Muscle of leg (tissue), 11 donors: ENCODE results near the gene SEC14L1. TPM values are rescaled to one million over a fixed set of nuclear protein-coding genes. Genes with fewer than 3 reads are reported as not detected.

Experiments used
- DNase-seq: peaks from one replicate; pipeline ENCODE4 v3.0.0; 2013
- H3K27ac ChIP-seq: one replicate; pipeline ENCODE4 v1.5.1; 2013; ENCODE audit warnings: mild to moderate bottlenecking, low read length, control low read depth
- H3K27me3 ChIP-seq: one replicate; pipeline ENCODE4 v1.6.1; 2013; ENCODE audit warnings: low read length; ENCODE audit not compliant: control insufficient read depth, insufficient read depth
- H3K36me3 ChIP-seq: one replicate; pipeline ENCODE4 v1.6.1; 2013; ENCODE audit warnings: low read length; ENCODE audit not compliant: control insufficient read depth, insufficient read depth
- H3K4me1 ChIP-seq: one replicate; pipeline ENCODE4 v1.6.1; 2013; ENCODE audit warnings: low read length; ENCODE audit not compliant: control insufficient read depth, insufficient read depth
- H3K4me3 ChIP-seq: one replicate; pipeline ENCODE4 v1.5.1; 2013; ENCODE audit warnings: low read length, control low read depth
- H3K9me3 ChIP-seq: replicated peaks from 2 replicates; pipeline ENCODE4 v1.6.1; 2013; ENCODE audit warnings: low read depth, low read length; ENCODE audit not compliant: control insufficient read depth
- WGBS: methylation state at CpG from one replicate; pipeline ENCODE4 v1.1.5; 2013; ENCODE audit warnings: missing lambda C conversion rate; ENCODE audit not compliant: insufficient coverage; 5-methylcytosine and 5-hydroxymethylcytosine counted together
- polyA plus RNA-seq, 8 donors: library from polyadenylated mRNA; unstranded; fragments of 120-200 nt; gene quantifications; one replicate each; pipeline versions ENCODE4 v1.2.1 to v1.2.3, GENCODE V29; 2013; ENCODE audit warnings: inconsistent platforms in 1 of 8, low replicate concordance in 1 of 8; ENCODE audit not compliant: insufficient read length in 8 of 8, insufficient read depth in 1 of 8
- total RNA-seq: library from RNA; stranded (reverse); fragments of 120-200 nt; gene quantifications from one replicate; pipeline ENCODE4 v1.2.4, GENCODE V29; 2013

Gene SEC14L1
- total and polyA plus RNA-seq, 9 donors, result 41.3 to 93.4 (median 82.4) TPM

- WGBS, result 78% methylated on average over 11 of the region's 11 CpGs
- H3K27ac ChIP-seq, result no peak overlapping the region
- no peak for DNase-seq
Measured at GRCh38 chr17:77217566-77217965, 76.8 kb downstream of the SEC14L1 start.

DNA sequence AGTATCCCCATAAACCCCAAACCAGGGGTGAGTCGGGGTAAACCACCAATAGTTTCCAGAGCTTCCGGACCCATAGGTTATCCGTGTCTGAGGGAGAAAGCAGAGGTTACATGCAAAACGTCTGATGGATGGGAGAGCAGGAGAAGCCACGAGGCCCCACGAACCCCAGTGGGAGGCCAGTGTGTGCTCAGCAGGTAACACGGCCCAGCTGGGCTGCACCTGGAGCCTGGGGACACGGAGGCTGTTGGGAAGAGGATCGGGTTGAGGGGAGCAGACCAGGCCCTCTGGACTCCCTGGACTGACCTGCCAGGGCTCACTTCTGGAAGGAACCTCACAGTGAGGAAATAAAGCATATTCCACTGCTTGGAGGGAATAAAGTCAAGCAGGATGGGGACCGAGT lies 78.1 kb downstream of the SEC14L1 start:
- WGBS, result 71% methylated on average over 10 of the region's 10 CpGs
- Histone ChIP-seq H3K27me3 (no peaks in the 10 kb centered on the region), H3K4me3 (no peak overlapping the region), H3K4me1 (peaks cover 16% of the 10 kb centered on the region), H3K9me3 (no peaks in the 10 kb centered on the region), H3K36me3 (peaks cover 47% of the 10 kb centered on the region), H3K27ac (no peak overlapping the region)
- no peak for DNase-seq

More at GRCh38 chr17:77217566-77217965, 76.8 kb downstream of the SEC14L1 start:
- H3K4me3 ChIP-seq, result no peak overlapping the region
- peaks cover 28% of the 10 kb centered on the region for H3K4me1 ChIP-seq
- no peaks in the 10 kb centered on the region for H3K27me3 ChIP-seq
- H3K9me3 ChIP-seq, result no peaks in the 10 kb centered on the region
- peaks cover 61% of the 10 kb centered on the region for H3K36me3 ChIP-seq

GRCh38 chr17:77222356-77222755 lies 81.6 kb downstream of the SEC14L1 start:
- Histone ChIP-seq H3K27me3 (no peaks in the 10 kb centered on the region), H3K9me3 (no peaks in the 10 kb centered on the region), H3K4me1 (peaks cover under 1% of the 10 kb centered on the region), H3K4me3 (no peak overlapping the region), H3K27ac (no peak overlapping the region), H3K36me3 (peaks cover 20% of the 10 kb centered on the region)
- WGBS, result 80% methylated on average over 3 of the region's 7 CpGs
- no peak for DNase-seq

- no peaks in the 10 kb centered on the region for H3K27me3 ChIP-seq
- H3K4me3 ChIP-seq, result no peak overlapping the region
- peaks cover 12% of the 10 kb centered on the region for H3K4me1 ChIP-seq
- H3K9me3 ChIP-seq, result no peaks in the 10 kb centered on the region
- DNase-seq, result no peak
- peak overlapping the region; percentile 40 for H3K27ac ChIP-seq
- peaks cover 7% of the 10 kb centered on the region for H3K36me3 ChIP-seq
- 78% methylated on average over 19 of the region's 26 CpGs for WGBS
Measured at GRCh38 chr17:77223642-77224420, 83.1 kb downstream of the SEC14L1 start.

DNA sequence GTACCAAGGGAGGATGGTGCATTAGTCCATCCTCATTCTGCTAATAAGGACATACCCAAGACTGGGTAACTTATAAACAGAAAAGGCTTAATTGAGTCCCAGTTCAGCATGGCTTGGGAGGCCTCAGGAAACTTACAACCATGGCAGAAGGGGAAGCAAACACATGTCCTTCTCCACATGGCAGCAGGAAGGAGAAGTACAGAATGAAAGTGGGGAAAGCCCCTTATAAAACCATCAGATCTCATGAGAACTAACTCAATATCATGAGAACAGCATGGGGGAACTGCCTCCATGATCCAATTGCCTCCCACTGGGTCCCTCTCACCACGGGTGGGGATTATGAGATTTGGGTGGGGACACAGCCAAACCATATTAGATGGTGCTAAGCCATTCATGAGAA lies 84.5 kb downstream of the SEC14L1 start:
- H3K27ac ChIP-seq, result no peak overlapping the region

DNA sequence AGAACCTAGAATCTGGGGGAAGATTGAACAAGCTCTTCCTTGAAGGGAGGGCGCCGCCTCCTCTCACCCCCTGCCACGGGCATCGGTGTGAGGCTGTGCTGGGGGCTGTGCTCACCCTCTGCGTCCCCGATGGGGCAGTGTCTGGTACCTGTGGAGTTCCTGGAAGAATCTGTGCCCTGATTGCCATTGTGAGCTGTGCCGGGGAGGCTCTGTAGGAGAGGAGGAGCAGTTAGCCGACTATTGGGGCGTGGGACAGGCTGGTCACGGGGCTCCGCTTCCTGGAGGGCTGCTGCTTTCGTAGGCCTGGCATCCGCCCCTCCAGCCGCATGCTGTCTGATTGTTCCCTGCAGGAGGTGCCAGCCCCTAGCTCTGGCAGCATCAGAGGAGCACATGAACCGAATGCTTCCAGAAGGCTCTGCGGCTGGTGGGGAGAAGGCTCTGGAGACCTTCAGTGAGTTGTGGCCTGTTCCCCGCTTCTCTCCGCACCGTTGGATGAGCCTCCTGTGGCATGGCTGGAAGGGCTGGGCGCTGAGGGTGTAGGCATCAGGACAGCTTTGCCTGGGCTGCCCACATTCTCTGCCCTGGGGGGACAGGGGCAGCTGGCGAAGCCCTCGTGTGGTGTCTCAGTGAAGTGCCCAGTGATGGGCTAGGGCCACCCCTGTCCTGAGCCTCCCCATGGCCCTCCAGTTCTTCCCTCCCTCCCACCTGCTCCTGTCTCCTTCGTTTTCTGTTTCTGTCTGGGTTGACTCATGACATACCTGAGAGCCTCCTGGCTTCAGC lies 86.9 kb downstream of the SEC14L1 start:
- DNase-seq, result no peak
- 80% methylated on average over 19 of the region's 23 CpGs for WGBS
- Histone ChIP-seq H3K27me3 (no peaks in the 10 kb centered on the region), H3K9me3 (no peaks in the 10 kb centered on the region), H3K36me3 (no peaks in the 10 kb centered on the region), H3K4me1 (peaks cover 12% of the 10 kb centered on the region), H3K4me3 (no peak overlapping the region), H3K27ac (peak overlapping the region; percentile 31)

More for the DNA sequence above, 84.5 kb downstream of the SEC14L1 start:
- H3K9me3 ChIP-seq, result no peaks in the 10 kb centered on the region
- no peak overlapping the region for H3K4me3 ChIP-seq
- WGBS, result no CpG with 5 or more reads among the region's 1 CpG
- no peak for DNase-seq
- no peaks in the 10 kb centered on the region for H3K27me3 ChIP-seq
- peaks cover 12% of the 10 kb centered on the region for H3K4me1 ChIP-seq
- H3K36me3 ChIP-seq, result peaks cover 3% of the 10 kb centered on the region

DNA sequence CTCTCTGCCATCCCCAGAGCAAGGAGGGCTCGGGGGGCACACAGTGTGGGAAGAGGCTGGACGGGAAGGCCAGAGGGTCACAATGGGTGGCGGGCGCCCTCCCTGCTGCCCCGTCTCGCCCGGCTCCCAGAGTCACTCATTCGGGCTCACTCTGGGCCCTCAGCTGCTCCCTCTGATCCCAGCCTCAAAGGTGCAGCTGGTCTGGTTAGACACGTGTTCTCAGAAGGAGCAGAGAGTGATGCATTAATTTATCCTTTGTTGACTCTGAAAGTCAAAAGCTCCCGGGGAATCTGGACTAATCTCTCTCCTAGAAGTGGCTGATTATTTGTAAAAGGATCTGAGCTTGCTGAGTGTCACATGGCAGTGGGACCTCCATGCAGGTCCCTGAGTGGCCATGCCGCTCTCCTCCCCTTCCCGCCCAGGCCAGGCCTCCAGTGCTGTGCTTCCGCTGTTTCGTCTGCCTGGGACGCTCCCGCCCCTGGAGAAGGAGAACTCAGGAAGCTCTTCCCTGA lies 87.5 kb downstream of the SEC14L1 start:
- H3K27ac ChIP-seq, result peak overlapping the region; percentile 31
- H3K9me3 ChIP-seq, result no peaks in the 10 kb centered on the region
- H3K4me1 ChIP-seq, result peaks cover 12% of the 10 kb centered on the region
- no peak overlapping the region for H3K4me3 ChIP-seq
- WGBS, result 59% methylated on average over 16 of the region's 16 CpGs
- no peak for DNase-seq
- H3K27me3 ChIP-seq, result no peaks in the 10 kb centered on the region
- no peaks in the 10 kb centered on the region for H3K36me3 ChIP-seq

GRCh38 chr17:77228816-77229215 lies 88.0 kb downstream of the SEC14L1 start:
- H3K9me3 ChIP-seq, result peaks cover 2% of the 10 kb centered on the region
- no peak overlapping the region for H3K27ac ChIP-seq
- H3K4me3 ChIP-seq, result no peak overlapping the region
- no peaks in the 10 kb centered on the region for H3K36me3 ChIP-seq
- H3K4me1 ChIP-seq, result peaks cover 12% of the 10 kb centered on the region
- no peak for DNase-seq
- WGBS, result 92% methylated on average over 7 of the region's 13 CpGs
- H3K27me3 ChIP-seq, result no peaks in the 10 kb centered on the region

- peaks cover 4% of the 10 kb centered on the region for H3K9me3 ChIP-seq
- WGBS, result 87% methylated on average over 25 of the region's 25 CpGs
- no peak overlapping the region for H3K4me3 ChIP-seq
- H3K27ac ChIP-seq, result no peak overlapping the region
- H3K27me3 ChIP-seq, result no peaks in the 10 kb centered on the region
- H3K36me3 ChIP-seq, result no peaks in the 10 kb centered on the region
- peaks cover 21% of the 10 kb centered on the region for H3K4me1 ChIP-seq
- no peak for DNase-seq
Measured at GRCh38 chr17:77229786-77230435, 89.1 kb downstream of the SEC14L1 start.

GRCh38 chr17:77230436-77230830 lies 89.7 kb downstream of the SEC14L1 start:
- Histone ChIP-seq H3K27me3 (no peaks in the 10 kb centered on the region), H3K4me1 (peaks cover 26% of the 10 kb centered on the region), H3K36me3 (no peaks in the 10 kb centered on the region), H3K27ac (no peak overlapping the region), H3K4me3 (no peak overlapping the region), H3K9me3 (peaks cover 4% of the 10 kb centered on the region)
- no peak for DNase-seq
- 82% methylated on average over 6 of the region's 6 CpGs for WGBS
